ENCODE results near the gene CARS1.

CARS1 gene

DNA sequence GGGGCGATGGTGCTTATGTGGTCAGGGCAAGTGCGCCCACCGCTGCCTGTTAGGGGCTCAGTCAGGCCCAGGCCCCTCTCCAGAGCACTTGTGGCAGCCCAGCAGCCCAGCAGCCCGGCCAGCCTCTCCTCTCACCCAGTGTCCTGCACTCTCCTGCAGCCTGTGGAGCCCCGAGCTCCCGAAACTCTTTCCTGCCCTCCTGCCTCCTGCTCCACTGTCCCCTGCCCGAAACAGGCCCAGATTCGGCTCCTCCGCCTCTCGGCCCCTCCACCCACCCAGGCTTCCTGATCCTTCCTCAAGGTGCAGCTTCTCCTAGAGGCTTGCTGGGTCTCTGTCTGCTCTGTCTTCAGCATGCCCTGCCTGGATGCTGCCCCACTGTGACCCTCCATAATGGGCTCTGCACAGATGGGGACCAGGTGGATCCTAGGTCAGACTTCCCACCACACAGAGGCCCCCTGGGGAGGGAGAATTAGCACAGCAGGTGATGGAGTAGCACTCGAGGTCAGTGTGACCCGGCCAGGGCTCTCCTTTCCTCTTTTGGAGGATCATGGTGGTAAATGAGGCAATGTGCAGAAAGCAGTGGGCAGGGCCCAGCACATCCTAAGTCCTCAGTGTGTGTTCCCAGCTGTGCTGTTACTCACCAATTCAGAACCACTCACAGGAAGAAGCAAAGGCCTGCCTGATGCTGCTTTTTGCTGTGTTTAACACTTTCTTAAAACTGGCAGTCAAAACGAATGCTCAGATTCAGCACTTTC lies 46.5 kb downstream of the CARS1 start:
- DNase-seq (ENCODE audit: low read depth in 2 of 3, low spot score in 1 of 3): no peak

GRCh38 chr11:3010004-3010403 lies 47.2 kb downstream of the CARS1 start:
- no peak for DNase-seq (ENCODE audit: low read depth in 2 of 3, low spot score in 1 of 3)

DNA sequence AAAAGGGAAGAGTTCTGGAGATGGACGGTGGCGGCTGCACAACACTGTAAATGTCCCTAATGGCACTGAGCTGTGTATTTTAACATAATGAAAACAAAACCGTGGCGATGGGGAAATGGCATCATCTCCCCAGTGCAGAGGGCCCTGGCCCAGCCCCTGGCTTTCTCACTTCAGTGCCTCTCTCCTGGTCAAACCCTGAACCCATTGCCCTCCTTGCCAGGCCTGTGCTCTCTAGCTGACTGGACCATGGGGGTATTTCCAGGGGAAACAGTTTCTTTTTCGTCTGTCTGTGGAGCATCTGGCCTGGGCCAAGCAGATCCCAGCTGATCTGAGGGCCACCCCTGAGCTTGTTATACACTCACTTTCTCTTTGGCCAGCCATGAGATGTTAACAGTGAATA lies 47.7 kb downstream of the CARS1 start:
- DNase-seq (ENCODE audit: low read depth in 2 of 3, low spot score in 1 of 3): no peak

DNA sequence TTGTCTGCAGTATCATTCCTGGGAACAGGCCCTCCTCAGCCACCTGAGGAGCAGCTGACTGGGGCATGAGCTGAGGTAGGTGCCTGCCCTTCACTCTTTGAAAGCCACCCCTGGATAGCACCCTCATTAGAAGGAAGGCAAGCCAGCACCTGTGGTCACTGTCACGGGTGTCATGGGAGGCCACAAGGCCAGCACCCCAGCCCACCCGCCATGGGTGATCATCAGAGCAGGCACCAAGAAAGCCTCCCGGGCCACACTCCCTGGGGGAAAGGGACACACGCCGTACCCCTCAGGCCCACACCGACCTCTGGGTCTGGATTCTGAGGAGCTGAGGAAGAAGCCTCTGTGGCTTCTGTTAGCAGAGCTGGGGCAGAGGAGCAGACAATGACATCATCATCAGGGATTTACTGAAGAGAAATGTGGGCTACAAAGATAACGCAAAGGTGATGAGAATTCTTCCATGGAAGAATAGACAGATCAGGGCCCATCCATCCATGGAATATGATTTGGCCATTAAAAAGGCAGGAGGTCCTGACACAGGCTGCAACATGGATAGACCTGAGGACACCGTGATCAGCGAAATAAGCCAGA lies 48.4 kb downstream of the CARS1 start:
- no peak for DNase-seq (ENCODE audit: low read depth in 2 of 3, low spot score in 1 of 3)

DNA sequence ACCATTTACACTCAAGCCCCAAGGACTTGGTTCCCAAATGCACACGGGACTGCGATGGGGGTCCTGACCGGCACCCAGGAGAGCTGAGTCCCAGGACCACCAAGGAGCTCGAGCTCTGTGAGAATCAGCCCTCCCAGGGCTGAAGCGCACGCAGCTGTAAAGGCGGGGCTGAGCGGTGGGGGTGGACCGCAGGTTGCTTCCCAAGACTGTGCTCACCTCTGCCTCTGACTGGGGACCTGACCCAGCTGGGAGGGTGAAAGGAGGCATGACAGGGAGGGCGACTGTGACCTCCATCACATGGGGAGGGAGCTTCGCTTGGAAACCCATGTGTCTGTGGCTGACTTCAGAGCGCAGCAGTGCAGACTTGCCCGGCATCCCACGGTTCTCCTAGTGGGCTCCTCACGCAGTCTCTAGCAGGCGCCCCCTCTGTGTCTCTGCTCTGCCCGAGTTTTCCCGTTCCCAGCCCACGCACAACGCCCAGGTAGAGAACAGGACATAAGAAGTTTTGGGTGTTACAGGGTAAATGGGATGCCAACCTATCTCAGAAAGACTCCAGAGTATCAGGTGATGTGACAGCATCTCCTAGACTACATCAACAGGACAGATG lies 49.7 kb downstream of the CARS1 start:
- DNase-seq (ENCODE audit: low read depth in 2 of 3, low spot score in 1 of 3): no peak

DNA sequence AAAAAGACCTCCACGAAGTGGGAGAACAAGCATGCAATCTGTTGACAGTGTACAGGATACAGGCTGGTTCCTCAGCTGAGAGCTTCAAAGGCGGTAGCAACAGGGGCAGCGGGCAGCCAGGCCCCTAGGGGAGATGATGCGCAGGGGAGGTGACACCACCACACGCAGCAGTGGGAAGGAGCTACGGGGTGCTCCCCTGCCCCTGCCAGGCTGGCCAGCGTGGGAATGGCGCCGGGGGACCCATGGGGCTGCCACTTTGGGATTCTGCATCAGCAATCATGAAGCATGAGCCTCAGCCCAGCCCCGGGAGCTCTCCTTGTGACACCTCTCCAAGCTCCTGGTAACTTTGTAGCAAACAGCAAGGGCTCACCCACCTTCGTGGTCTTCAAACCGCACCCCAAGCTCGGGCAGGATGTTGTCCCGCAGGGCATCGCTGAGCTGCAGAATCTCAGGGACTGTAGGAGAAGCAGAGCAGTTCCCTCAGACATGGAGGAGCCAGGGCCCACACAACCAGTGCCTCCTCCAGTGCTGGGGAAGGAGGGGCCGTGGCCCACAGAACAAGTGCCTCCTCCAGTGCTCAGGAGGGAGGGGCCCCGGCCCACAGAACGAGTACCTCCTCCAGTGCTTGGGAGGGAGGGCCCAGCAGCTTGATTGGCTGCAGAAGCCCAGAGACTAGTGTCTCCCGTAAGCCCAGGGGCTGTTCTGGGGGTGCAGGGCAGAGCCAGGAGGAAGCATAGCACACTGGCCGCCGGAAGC lies 50.5 kb downstream of the CARS1 start:
- DNase-seq (ENCODE audit: low read depth in 2 of 3, low spot score in 1 of 3): no peak

- no peak for DNase-seq (ENCODE audit: low read depth in 2 of 3, low spot score in 1 of 3)
Measured at GRCh38 chr11:3004481-3004880, 52.7 kb downstream of the CARS1 start.

GRCh38 chr11:3003396-3004231 lies 53.6 kb downstream of the CARS1 start:
- DNase-seq (ENCODE audit: low read depth in 2 of 3, low spot score in 1 of 3): no peak

DNA sequence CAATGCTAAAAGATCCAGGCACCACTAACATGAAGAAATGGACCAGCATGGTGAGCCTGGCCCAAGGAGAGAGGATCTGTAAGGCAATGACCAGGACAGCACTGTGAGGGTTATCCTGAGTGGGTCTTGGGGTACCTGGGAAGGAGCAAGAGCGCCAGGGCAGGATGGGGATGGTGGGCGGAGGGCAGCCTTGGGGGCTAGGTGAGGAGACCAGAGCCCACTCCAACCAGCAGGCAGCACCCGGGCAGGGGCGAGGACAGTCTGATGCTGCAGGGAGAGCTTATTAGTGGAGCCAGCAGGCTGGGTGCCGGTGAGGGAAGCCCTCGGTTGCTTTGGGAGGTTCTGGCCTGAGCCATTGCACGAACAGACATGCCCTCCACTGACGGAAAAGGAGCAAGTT lies 54.4 kb downstream of the CARS1 start:
- no peak for DNase-seq (ENCODE audit: low read depth in 2 of 3, low spot score in 1 of 3)

DNA sequence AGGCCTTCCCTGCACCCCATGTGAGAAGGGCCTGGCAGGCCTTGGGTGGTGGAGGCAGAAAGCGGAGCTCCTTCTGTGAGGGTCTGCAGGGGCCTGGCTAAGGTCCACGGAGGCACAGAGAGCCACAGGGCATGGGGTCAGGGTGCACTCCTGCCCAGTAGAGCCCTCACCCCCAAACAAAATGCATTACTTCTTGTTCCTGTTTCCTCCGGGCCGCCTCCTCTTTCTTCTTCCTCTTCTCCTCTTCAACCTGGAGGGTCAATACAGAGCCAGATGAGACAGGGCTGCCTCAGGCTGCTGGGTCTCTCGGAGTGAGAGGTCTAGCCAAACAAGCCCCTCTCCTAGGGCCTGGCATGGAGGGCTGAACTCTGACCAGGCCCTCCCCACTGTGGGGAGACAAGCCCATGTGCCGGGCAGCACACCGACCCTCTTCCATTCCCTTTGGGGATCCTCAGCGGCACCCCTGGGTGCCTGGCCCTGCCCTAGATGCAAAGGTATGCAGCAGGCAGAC lies 54.8 kb downstream of the CARS1 start:
- DNase-seq (ENCODE audit: low read depth in 2 of 3, low spot score in 1 of 3): no peak

DNA sequence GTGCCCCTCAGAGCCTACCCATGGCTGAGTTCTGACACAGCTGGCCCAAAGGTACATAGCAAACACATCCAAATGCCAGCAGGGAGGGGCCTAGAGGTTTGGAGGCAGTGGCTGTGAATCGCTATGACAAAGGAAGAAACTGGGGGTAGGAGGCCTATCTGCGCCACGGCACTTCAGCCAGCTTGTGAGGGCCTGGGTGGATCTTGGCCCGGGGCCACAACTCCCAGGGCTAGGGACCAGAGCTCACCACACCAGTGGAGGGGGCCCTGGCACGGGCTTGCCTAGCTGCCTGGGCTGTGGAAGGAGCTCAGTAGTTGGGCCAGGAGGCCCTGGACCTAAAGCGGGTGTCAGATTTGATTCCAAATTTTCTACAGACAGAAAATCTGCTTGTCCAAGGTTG lies 55.7 kb downstream of the CARS1 start:
- DNase-seq (ENCODE audit: low read depth in 2 of 3, low spot score in 1 of 3): no peak

GRCh38 chr11:3000032-3000961 lies 56.9 kb downstream of the CARS1 start:
- DNase-seq (ENCODE audit: low read depth in 2 of 3, low spot score in 1 of 3): no peak

DNA sequence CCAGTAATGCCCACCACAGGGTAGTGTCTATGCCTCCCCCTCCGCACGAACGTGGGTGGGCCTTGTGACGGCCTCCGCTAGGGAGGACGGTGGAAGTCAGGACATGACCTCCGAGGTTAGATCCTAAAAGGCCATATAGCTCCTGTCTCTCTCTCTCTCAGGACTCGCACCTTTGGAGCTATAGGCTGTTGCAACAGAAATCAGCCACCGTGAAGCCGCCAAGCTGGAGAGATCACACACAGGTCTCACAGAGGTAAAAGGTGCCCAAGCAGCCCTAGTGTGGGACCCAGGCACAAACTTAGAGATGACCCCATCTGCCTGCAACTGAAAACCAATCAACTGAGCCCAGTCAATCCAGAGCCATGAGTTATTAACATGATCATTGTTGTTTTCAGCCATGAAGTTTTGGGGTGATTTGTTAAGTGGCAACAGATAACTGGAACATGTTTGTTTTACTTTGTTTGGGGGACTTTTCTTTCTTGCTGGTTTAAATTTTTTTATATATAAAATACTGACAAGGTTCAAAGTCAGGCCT lies 57.7 kb downstream of the CARS1 start:
- DNase-seq (ENCODE audit: low read depth in 2 of 3, low spot score in 1 of 3): no peak

DNA sequence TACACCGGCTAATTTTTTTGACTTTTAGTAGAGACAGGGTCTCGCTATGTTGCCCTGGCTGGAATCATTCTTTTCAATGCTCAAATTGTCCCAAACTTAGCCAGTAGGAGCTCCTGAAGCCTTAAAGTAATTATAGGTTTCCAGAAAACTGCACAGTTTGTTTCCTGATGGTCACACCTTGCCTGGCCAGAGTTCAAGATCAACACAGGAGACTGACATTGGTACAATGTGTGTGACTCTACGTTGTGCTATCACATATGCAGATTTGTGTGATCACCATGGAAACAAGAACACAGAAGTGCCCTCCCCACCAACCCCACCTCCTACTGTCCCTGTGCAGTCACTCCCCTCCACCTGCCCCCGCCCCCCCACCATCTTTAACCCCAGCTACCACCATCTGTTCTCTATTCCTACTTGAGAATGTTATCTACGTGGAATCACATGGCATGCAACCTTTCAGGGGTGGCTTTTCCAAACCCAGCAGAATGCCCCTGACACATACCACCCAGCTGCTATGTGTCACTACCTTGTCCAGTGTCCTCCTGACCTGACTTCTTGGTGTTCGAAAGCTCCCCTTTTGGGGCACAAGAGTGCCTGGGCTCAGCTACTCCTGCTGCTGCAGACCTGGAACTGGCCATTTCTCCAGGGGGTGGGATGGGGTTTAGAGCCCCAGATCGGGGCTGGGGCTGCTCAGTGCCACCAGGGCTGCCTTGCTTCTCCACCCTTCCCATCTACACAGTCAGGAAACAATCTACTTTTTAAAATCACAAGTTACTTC lies 59.0 kb downstream of the CARS1 start:
- no peak for DNase-seq (ENCODE audit: low read depth in 2 of 3, low spot score in 1 of 3)

DNA sequence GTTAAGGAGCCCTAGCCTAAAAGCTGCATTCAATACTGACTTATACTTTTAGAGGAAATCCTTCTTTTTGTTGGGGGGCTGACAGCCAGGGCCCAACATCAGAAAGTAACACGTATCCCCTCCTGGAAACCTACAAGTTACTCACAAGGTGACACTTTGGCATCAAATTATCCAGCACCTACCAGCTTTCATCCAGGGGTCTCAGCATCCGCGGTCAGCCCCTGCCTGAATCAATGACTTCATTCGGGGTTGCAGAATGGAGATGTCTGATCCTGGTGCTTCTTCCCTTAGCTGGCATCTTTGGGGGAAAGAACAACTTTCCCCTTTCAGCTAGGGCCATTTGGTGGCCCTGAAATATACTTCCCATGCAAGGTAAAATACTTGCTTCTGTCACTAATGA lies 59.8 kb downstream of the CARS1 start:
- no peak for DNase-seq (ENCODE audit: low read depth in 2 of 3, low spot score in 1 of 3)

- no peak for DNase-seq (ENCODE audit: low read depth in 2 of 3, low spot score in 1 of 3)
Measured at GRCh38 chr11:2996976-2997375, 60.2 kb downstream of the CARS1 start.

- no peak for DNase-seq (ENCODE audit: low read depth in 2 of 3, low spot score in 1 of 3)
Measured at GRCh38 chr11:2995893-2996554, 61.2 kb downstream of the CARS1 start.

- no peak for DNase-seq (ENCODE audit: low read depth in 2 of 3, low spot score in 1 of 3)
Measured at GRCh38 chr11:2995031-2995561, 62.1 kb downstream of the CARS1 start.
